Kasumi-1 (cell line): ENCODE measurements around the gene PAF1.
"Not testable (repeated sequence)": the region's sequence is repeated elsewhere in the genome, so short reads cannot be mapped to it uniquely, and the experiment has no call there.

ENCODE experiments used
- DNase-seq, 2 experiments: peaks; one replicate each; lab custom pipeline; 2025; lab: John Stamatoyannopoulos, UW

The PAF1 gene

DNA sequence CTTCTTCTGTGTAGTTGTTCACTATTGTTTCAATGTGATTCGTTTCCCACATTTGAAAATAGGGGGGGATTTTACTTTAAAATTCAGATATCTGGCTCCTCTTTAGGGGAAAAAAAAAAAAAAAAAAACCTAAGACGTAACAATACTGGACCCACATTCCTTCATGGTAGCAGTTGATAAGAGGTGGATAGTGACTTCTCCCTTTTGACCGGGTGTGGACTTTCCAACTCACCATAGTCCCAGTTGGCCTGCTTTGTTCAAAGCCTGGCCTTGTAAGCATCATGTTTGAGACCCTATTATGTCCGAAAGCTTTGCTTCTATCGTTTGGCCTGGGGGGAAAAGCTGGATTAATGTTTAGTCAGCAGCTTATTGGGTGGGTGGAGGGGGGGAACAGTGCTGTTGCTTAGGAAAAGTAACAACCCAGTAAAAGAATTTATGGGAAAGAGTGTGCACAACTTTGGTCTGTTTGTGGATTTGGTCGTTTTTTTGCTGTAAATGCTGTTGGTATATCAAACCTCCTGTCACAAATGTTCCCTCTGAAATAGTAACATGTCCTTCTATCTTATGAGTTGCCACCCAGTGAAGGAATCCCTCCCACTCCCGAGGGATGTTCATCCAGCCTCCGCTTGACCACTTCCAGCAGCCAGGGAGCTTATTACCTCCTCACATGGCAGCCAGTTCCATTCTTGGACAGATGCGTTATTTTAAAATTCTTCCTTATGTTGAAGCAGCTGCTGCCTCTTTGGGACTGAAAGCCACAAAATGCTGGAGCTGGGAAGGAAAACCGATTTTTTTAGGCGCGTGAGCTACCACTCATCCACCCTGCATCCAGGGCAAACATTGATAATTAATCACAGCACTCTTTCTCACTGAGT, 38.3 kb downstream of the PAF1 start:
- no peak for DNase-seq

DNA sequence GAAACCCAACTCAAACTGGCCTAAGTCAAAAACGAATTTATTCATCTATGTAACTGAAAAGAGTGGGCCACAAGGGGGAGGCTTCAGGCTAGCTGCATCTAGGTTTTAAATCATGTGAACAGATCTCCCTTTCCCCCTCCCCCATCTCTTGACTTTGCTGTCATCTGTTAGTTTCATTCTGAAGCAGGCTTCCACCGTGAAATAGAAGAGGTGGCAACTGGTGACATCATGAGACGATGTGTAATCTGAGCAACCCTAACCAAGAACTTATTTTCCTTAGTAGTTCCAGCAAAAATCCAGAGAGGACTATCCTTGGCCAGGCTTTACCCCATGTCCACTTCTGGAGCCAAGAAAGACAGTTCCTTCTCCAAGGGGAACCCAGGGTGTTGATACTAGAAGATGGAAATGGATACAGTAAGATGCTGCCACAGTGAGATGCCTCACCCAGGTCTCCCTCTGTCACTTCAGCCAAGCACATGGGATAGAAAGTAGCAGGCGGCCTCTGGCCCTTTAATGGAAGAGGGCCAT, 39.3 kb downstream of the PAF1 start:
- peak in 1 of 2 experiments; percentile 5 for DNase-seq

DNA sequence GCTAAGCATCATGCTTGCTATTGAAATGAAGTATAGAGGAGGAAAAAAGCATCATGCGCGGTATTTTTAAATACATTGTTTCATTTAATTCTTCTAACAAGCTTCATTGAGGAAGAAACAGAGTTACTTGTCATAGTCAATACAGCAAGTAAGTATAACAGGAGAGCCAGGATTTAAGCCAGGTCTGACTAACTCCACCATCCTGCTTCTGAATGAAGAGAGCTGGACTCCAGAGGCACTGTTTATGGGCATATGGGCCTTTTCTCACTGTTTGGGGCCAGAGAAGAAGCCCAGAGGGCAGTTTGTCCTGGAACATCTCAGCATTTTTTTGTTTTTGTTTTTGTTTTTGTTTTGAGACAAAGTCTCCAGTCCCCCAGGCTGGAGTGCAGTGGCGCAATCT, 40.8 kb downstream of the PAF1 start:
- DNase-seq, result no peak

DNA sequence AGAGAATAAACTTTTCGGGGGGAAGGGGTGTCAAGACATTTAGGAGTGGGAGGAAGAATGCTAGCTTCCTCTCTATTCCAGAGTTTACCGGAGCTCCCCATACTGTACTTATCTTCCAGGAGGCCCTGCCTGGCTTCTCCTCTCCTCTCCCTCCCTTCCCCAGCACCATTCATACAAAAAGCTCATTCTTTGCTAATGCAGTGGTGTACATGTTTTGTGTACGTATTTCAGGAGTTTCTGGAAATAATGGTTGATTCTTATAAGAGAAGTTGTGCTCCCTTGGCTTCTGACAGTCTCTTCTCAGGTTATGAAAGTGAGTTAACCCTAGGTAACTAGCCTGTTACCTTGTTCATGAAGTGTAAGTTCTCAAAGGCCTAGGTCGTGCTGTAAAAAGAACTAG, 41.6 kb downstream of the PAF1 start:
- DNase-seq, result no peak

DNA sequence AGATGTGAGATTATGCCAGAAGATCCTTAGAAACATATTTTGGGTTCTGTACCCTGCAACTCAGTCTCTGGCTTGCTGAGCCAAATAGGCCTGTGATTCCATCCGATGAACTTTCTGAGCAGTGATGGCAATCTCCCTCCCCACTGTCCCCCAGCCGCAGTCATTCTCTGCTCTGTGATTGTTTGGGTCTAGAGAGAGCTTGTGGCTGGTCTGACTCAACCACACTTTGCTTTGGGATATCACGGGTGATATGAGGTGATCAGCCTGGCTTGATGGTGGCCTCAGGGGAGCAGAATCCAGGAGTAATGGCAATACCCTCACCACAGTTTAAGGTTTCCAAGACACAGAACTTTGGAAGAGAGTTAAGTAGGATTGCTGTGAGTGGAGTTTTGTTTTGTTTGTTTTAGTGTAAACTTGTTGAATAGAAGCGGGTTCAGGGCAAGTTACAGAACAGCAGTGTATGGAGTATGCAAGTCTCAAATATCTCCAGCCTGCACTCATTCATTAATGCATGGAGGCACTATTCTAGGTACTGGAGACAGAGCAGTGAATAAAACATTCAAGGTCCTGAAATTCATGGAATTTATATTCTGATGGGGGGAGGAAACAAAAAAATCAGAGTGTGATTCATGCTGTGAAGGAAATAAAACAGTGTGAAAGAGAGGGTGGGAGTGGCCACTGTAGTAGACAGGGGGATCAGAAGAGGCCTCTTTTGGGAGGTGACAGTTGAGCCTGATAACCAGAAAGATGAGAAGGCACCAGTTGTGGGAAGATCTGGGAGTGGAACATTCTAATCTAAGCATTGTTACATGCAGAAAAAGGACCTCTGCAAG, 43.4 kb downstream of the PAF1 start:
- no peak for DNase-seq

DNA sequence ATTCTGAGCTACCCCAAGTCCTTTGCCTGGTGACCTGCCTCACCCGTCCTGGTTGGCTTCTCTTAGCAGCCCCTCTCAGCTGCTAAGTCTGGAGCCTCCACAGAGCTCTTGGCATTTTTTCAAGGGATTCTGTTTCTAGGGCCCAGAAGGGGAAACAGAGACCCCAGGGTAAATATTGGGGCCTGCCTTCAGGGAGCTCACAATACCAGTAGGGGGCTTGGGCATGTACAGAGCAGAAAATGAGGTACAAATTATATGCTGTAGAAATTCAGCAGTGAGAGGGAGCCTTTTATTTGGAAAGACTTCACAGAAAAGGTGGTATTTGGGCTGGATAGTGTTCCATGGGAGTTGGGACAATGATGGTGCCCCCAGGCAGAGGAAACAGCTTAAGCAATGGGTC, 45.0 kb downstream of the PAF1 start:
- peak in 1 of 2 experiments; percentile 15 for DNase-seq

DNA sequence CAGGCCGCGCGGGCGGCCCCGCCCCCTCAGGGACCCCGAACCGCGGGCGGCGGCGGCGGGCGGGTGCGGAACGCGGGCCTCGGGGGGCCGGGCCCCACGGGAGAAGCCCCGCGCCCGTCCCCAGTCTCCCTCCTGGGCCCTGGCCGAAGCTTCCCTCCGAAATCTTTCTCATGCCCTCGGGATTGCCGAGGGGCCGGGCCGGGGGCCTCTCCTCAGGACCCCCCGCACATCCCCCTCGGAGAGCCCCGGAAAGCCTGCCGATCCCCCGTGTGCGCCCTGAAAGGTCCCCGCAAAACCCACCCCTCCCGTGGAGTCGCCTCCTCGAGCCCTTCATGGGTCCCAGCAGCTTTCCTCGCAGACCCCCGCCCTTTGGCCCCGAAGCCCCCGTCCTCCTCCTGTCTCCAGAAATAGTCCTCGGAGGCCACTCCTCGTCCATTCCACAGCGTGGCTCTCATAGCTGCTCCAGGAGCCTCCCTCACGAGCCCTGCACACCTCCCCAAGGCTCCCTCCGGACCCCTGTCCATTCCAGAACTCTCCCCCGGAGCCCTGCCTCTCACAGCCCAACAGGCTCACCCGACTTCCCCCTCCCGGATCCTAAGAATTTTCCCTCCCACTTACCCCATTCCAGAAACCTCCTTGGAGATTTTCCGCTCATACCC, 48.1 kb downstream of the PAF1 start:
- DNase-seq, result no peak

DNA sequence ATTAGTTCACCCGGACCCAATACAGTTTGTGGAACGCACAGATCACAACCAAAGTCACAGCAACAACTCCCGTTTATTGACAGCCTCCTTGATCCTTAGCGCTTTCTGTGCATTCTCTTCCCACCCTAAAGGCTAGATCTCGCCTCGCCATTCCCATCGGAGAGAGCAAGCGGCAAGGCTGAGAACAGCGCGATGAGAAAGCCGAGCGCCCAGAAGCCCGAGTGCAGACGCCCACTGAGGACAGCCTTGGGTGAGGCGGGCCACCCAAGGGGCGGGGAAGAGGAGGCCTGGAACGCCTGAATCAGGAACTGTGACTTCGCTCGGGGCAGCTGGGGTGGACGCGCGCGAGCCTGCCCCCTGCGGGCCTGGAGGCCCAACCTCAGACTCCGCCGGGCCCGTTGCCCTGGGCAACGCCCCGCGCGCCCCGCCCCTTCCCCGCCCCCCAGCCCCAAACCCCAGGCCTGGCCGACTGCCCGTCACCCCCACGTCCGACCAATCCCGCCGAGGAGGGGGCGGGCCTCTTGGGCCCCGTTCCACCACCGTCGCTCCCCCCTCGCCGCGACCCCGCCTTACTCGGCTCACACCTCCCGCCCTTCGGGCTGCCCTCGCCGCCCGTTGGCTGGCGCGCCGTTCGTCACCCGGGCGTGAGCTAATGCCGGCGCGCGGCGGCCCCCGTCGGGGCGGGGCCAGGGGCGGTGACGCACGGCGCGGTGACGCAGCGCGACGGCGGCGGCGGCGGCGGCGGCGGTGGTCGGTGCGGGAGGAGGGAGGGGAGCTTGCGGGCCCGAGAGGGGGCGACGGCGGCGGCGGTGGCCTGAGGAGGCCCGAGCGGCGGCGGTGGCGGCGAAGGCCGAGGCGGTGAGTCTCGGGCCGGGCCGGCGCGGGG, 48.9 kb downstream of the PAF1 start, which contains the start of gene SAMD4B:
TSS of gene SAMD4B (plus strand) at position 703 of the 886 bp plus-strand sequence. CDS start 14,473 bp downstream, outside the sequence.
- peak; percentile 98 to 99 for DNase-seq

DNA sequence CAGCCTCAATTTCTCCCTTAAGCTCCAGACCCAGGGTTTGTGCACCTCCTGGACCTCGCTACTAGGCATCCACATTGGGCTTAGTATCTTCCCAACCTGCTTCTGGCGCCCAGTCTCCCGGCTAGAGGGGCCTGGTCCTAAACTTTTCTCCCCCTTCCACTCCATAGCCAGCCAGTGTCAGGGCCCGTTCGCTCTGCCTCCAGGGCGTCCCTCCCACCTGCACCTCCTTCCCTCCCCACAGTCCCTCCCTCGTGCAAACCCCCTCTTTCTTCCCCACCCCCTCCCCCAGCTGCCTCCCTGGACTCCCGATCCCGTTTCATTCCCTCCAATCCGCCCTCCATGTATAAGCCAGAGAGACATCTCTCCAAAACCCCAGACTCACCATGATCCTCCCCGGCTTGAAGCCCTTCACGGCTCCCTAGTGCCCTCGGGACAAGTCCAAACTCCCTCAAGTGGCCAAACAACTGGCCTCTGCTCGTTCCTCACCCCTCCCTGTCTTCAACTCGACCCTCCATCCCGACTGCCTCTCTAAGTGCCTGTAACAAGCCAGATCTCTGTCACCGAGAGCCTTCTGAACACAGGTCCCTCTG, 49.7 kb downstream of the PAF1 start:
- peak; percentile 65 to 77 for DNase-seq

DNA sequence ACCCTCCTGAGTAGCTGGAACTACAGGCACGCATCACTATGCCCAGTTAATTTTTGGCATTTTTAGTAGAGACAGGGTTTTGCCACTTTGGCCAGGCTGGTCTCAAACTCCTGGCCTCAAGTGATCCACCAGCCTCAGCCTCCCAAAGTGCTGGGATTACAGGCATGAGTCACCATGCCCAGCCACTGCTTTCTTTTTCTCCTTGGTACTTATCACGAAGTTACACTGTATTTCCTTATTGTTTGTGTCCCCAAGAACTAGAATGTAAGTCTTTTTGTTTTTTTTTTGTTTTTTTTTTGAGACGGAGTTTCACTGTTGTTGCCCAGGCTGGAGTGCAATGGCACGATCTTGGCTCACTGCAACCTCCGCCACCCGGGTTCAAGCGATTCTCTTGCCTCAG, 50.8 kb downstream of the PAF1 start:
- not testable (repeated sequence) for DNase-seq

DNA sequence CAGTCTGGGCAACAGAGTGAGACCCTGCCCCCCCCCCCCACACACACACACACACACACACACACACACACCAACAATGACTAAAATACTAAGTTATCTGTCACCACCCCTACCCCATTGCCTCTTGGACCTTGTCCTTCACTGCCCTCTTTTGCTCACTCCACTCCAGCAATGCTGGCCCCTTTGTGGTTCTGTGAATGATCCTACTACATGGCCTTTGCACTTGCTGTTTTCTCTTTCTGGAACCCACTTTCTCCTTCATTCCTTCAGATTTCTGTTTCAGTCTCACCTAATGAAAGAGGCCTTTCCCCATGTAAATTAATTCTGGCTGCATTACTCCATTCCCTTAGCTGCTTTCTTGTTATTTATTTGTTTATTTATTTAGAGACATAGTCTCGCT, 51.2 kb downstream of the PAF1 start:
- no peak for DNase-seq

DNA sequence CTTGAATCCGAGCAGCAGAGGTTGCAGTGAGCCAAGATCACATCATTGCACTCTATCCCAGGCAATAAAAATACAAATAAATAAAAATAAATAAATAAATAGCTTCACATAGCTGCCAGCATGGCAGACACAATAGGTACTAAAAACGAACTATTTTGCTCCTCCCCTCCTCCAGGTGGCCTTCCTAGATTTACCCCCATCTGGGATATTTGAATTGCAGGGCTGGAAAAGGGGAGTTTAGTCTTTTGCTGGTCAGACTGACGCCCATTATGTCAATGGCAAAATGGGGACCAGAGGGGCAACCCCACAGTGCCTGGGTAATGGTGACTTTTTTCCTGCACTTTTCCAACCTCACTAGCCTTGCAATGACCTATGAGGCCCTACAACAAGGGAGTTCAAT, 54.4 kb downstream of the PAF1 start:
- DNase-seq, result no peak
